K562 (cell line): ENCODE results near the gene PLD1.
A peak's percentile ranks its signal among the peaks of the same experiment; 100 is the strongest.

Source experiments
- KAT8 ChIP-seq: fragments of 450-650 bp; IDR thresholded peaks from 2 replicates; pipeline ENCODE4 v1.6.1; 2016; ENCODE audit warnings: low read depth, mild to moderate bottlenecking
- NUFIP1 ChIP-seq: fragments of 450-650 bp; IDR thresholded peaks from 2 replicates; pipeline ENCODE4 v1.6.1; 2018; ENCODE audit not compliant: partially characterized antibody
- POLR2AphosphoS5 ChIP-seq: IDR thresholded peaks from 2 replicates; pipeline ENCODE4 v1.6.1; 2011; ENCODE audit warnings: mild to moderate bottlenecking, low read depth, low read length, moderate library complexity; ENCODE audit not compliant: control insufficient read depth, insufficient read depth
- RBM25 ChIP-seq: fragments of 200-400 bp; formaldehyde crosslinking; IDR thresholded peaks from 2 replicates; pipeline ENCODE4 v1.6.1; 2018; ENCODE audit warnings: low read length, low read depth, moderate library complexity; ENCODE audit not compliant: severe bottlenecking
- RCOR1 ChIP-seq, 2 experiments: IDR thresholded peaks; 2 replicates each; pipeline ENCODE4 v1.6.1; 2012; ENCODE audit warnings: low read depth in 2 of 2, low read length in 2 of 2, borderline replicate concordance in 1 of 2, improper control_type of control experiment in 1 of 2
- SIN3A ChIP-seq, 2 experiments: fragments of 150-350 bp in 1 of 2; IDR thresholded peaks; 2 replicates each; pipeline ENCODE4 v1.6.1; 2011 to 2016; ENCODE audit warnings: borderline replicate concordance in 2 of 2, low read depth in 2 of 2, low read length in 2 of 2, mild to moderate bottlenecking in 2 of 2, moderate library complexity in 2 of 2; ENCODE audit not compliant: control insufficient read depth in 1 of 2
- SIX5 ChIP-seq, 2 experiments: IDR thresholded peaks; 2 replicates each; pipeline ENCODE4 v1.6.1; 2011; ENCODE audit warnings: low read length in 2 of 2, borderline replicate concordance in 1 of 2, low read depth in 1 of 2, mild to moderate bottlenecking in 1 of 2, moderate library complexity in 1 of 2; ENCODE audit not compliant: insufficient read depth in 1 of 2
- SP2 ChIP-seq: IDR thresholded peaks from 2 replicates; pipeline ENCODE4 v1.6.1; 2011; ENCODE audit warnings: mild to moderate bottlenecking, low read depth, low read length, moderate library complexity; ENCODE audit not compliant: poor library complexity, severe bottlenecking; ENCODE audit errors: extremely low read depth
- ZEB2 ChIP-seq: fragments of 450-650 bp; IDR thresholded peaks from 2 replicates; pipeline ENCODE4 v1.6.1; 2016
- ZNF507 ChIP-seq: conservative IDR thresholded peaks from 2 replicates; pipeline ENCODE4 v1.6.1; 2017; ENCODE audit warnings: missing genetic modification characterization, missing compliant biosample characterization
- TF ChIP-seq, protein P1 (sequence below), 2 experiments: fragments of 450-650 bp in 1 of 2; sonication (generic) in 1 of 2; formaldehyde crosslinking in 1 of 2; IDR thresholded peaks in 1 of 2; conservative IDR thresholded peaks in 1 of 2; 2 replicates each; pipeline versions ENCODE4 v1.6.1 to v1.8.1; 2016 to 2023; ENCODE audit warnings: mild to moderate bottlenecking in 2 of 2, moderate library complexity in 2 of 2, inconsistent platforms in 1 of 2, missing genetic modification reagents in 1 of 2
- TF ChIP-seq, protein P2 (sequence below), 3 experiments: IDR thresholded peaks in 2 of 3; conservative IDR thresholded peaks in 1 of 3; 2 replicates each; pipeline ENCODE4 v1.5.1; 2011 to 2012; ENCODE audit warnings: low read length in 3 of 3, mild to moderate bottlenecking in 3 of 3, control low read depth in 2 of 3, improper control_type of control experiment in 1 of 3, inconsistent platforms in 1 of 3, low read depth in 1 of 3, mixed read lengths in 1 of 3, moderate library complexity in 1 of 3; ENCODE audit not compliant: insufficient read depth in 2 of 3
- TF ChIP-seq, protein P3 (sequence below): fragments of 250-450 bp; sonication (Bioruptor Pico); IDR thresholded peaks from 2 replicates; pipeline ENCODE4 v1.8.0; 2021; ENCODE audit warnings: borderline replicate concordance, mild to moderate bottlenecking, moderate library complexity; ENCODE audit not compliant: poor library complexity, severe bottlenecking
- TF ChIP-seq, protein P4 (sequence below): sonication (generic); formaldehyde crosslinking; IDR thresholded peaks from 2 replicates; pipeline ENCODE4 v1.8.1; 2023; ENCODE audit warnings: mild to moderate bottlenecking, missing genetic modification reagents, moderate library complexity

DNA sequence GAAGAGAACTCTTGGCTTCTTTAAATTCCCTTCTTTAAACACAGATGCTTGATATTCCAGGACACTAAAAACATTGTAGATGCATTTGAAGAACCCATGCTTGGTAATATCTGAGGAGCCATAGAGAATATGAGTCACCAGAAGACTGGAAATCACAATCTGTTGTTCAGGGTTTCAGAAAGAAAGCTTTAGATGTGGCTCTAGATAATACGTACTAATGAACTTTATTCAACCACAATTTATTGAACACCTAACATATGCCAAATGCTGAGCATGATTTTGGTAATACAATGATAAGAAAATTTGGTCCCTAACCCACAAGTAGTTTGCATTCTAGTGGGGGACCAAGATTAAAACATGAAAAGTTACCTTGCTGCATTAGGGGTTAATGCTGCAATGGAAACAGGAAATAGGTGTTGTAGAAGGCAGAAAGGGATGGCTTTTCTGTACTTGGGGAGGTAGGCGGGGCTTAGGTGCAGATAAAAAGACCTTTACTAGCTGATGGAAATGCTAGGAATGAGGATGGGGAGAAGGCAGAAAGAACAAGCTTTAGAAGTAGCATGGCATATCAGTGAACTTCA lies 11.6 kb upstream of the PLD1 start:
- TF ChIP-seq ZEB2, result no peak
- TF ChIP-seq, protein P1, sequence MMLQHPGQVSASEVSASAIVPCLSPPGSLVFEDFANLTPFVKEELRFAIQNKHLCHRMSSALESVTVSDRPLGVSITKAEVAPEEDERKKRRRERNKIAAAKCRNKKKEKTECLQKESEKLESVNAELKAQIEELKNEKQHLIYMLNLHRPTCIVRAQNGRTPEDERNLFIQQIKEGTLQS (IDR thresholded peaks at IDR 0.05), result peak; percentile 22; the same call in 1 of the 2 replicates
- TF ChIP-seq, protein P1 (CRISPR knock-in tag; conservative IDR thresholded peaks at IDR 0.05), result no peak
- no peak for TF ChIP-seq SIX5 (IDR thresholded peaks at IDR 0.05; ENCODE audit: borderline replicate concordance in 1 of 2, insufficient read depth in 1 of 2, low read depth in 1 of 2, low read length in 2 of 2)
- TF ChIP-seq POLR2AphosphoS5, result no peak
- TF ChIP-seq RCOR1 (IDR thresholded peaks at IDR 0.05; ENCODE audit: borderline replicate concordance in 1 of 2, low read depth in 2 of 2, low read length in 2 of 2), result no peak
- TF ChIP-seq, protein P2, sequence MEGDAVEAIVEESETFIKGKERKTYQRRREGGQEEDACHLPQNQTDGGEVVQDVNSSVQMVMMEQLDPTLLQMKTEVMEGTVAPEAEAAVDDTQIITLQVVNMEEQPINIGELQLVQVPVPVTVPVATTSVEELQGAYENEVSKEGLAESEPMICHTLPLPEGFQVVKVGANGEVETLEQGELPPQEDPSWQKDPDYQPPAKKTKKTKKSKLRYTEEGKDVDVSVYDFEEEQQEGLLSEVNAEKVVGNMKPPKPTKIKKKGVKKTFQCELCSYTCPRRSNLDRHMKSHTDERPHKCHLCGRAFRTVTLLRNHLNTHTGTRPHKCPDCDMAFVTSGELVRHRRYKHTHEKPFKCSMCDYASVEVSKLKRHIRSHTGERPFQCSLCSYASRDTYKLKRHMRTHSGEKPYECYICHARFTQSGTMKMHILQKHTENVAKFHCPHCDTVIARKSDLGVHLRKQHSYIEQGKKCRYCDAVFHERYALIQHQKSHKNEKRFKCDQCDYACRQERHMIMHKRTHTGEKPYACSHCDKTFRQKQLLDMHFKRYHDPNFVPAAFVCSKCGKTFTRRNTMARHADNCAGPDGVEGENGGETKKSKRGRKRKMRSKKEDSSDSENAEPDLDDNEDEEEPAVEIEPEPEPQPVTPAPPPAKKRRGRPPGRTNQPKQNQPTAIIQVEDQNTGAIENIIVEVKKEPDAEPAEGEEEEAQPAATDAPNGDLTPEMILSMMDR (IDR thresholded peaks at IDR 0.05 in 2 of 3, conservative IDR thresholded peaks at IDR 0.05 in 1 of 3; ENCODE audit: insufficient read depth in 2 of 3, low read depth in 1 of 3, low read length in 3 of 3), result no peak
- TF ChIP-seq NUFIP1, result no peak
- TF ChIP-seq, protein P3, sequence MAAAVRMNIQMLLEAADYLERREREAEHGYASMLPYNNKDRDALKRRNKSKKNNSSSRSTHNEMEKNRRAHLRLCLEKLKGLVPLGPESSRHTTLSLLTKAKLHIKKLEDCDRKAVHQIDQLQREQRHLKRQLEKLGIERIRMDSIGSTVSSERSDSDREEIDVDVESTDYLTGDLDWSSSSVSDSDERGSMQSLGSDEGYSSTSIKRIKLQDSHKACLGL, result no peak
- TF ChIP-seq SIN3A (IDR thresholded peaks at IDR 0.05; ENCODE audit: borderline replicate concordance in 2 of 2, control insufficient read depth in 1 of 2, low read depth in 2 of 2, low read length in 2 of 2), result no peak
- TF ChIP-seq, protein P4, sequence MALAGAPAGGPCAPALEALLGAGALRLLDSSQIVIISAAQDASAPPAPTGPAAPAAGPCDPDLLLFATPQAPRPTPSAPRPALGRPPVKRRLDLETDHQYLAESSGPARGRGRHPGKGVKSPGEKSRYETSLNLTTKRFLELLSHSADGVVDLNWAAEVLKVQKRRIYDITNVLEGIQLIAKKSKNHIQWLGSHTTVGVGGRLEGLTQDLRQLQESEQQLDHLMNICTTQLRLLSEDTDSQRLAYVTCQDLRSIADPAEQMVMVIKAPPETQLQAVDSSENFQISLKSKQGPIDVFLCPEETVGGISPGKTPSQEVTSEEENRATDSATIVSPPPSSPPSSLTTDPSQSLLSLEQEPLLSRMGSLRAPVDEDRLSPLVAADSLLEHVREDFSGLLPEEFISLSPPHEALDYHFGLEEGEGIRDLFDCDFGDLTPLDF (CRISPR knock-in tag), result no peak
- no peak for TF ChIP-seq ZNF507 (tag)
- no peak for TF ChIP-seq KAT8
- no peak for TF ChIP-seq SP2
- no peak for TF ChIP-seq RBM25
